WTC11 (cell line): ENCODE data around the gene WDFY4.

Source experiments
- CTCF ChIP-seq: fragments of 200-600 bp; IDR thresholded peaks from 2 replicates; pipeline ENCODE4 v1.8.0; 2022; ENCODE audit warnings: antibody characterized with exemption
- USF2 ChIP-seq: sonication (generic); formaldehyde crosslinking; IDR thresholded peaks from 2 replicates; pipeline ENCODE4 v1.8.1; 2023; ENCODE audit warnings: mild to moderate bottlenecking, missing genetic modification reagents, moderate library complexity

- TF ChIP-seq CTCF: no peak
- no peak for TF ChIP-seq USF2 (CRISPR knock-in tag)
Observed at GRCh38 chr10:48845512-48845911, 160.8 kb downstream of the WDFY4 start.
